ENCODE results near the gene FAM241B. TPM values are rescaled to one million over a fixed set of nuclear protein-coding genes. Genes with fewer than 3 reads are reported as not detected.

The FAM241B gene
- total and polyA plus RNA-seq, 9 donors: 0.13 to 0.66 (median 0.34) TPM

DNA sequence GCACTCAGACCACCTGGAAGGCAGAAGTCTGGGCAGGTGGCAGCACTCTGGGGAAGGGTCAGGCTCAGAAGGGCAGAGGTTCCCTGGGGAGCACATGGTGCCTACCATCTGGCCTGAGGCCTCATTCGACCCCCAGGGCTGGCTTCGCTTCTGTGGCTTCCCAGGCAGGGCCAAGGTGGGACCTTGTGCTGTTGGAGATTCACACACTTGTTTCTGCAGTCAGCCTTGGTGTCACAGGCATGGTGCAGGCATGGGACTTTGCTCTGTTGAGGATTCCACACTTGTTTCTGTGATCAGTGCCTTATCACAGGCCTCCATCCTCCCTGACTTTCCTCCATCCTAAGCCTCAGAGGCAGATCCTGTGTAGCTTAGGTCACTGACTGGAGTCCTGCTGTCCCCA lies 11.3 kb upstream of the FAM241B start:
- Histone ChIP-seq H3K27me3 (ENCODE audit: control insufficient read depth, insufficient read depth, low read length) (peaks cover 4% of the 10 kb centered on the region), H3K27ac (ENCODE audit: low read length) (no peak overlapping the region), H3K36me3 (ENCODE audit: control insufficient read depth, insufficient read depth, low read length) (no peaks in the 10 kb centered on the region), H3K9me3 (replicated peaks; ENCODE audit: control insufficient read depth, low read depth, low read length) (no peaks in the 10 kb centered on the region), H3K4me1 (ENCODE audit: control insufficient read depth, insufficient read depth, low read length) (no peaks in the 10 kb centered on the region), H3K4me3 (ENCODE audit: low read length) (no peak overlapping the region)
- 84% methylated on average over 2 of the region's 2 CpGs for WGBS (ENCODE audit: insufficient coverage)
- DNase-seq: no peak

DNA sequence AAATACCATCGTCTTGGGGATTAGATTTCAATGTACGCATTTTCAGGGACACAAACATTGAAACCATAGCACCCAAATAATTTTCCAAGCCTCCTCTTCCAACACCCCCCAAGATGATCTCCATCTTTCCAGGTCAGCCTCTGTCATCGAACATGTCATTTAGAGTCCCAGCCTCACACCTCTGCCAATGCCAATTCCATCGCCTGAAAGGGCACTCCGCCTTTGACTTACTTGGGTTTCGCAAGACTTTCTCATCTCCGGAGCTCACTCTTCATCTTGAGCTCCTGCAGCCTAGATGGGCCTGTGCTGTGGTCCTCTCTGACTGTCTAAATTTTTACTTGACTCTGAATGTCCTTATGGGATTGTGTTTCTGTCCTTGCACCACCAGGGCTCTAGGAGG lies 10.4 kb upstream of the FAM241B start:
- no peaks in the 10 kb centered on the region for H3K9me3 ChIP-seq (replicated peaks; ENCODE audit: control insufficient read depth, low read depth, low read length)
- H3K36me3 ChIP-seq (ENCODE audit: control insufficient read depth, insufficient read depth, low read length): no peaks in the 10 kb centered on the region
- WGBS (ENCODE audit: insufficient coverage): 88% methylated on average over 6 of the region's 7 CpGs
- H3K27me3 ChIP-seq (ENCODE audit: control insufficient read depth, insufficient read depth, low read length): peaks cover 2% of the 10 kb centered on the region
- DNase-seq: no peak
- H3K27ac ChIP-seq (ENCODE audit: low read length): no peak overlapping the region
- no peak overlapping the region for H3K4me3 ChIP-seq (ENCODE audit: low read length)
- no peaks in the 10 kb centered on the region for H3K4me1 ChIP-seq (ENCODE audit: control insufficient read depth, insufficient read depth, low read length)

DNA sequence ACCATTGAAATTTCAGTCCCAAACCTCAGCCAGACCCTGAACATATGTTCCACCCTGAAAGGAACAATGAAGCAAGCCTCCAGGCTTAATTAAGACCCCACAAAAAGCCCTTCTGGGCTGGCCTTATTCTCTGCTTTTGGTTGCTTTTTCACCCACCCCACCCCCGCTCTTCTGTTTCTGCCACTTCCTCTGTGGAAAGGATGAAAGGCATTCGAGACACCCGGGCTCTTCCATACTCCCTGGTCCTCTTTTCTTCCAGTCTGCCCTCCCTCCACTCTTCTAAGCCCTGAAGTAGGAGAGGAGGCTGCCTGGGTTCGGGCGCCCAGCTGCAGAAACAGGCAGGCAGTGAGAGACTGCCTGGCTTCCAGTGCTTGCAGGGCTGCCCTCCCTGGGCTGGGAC lies 9.4 kb upstream of the FAM241B start:
- H3K9me3 ChIP-seq (replicated peaks; ENCODE audit: control insufficient read depth, low read depth, low read length): no peaks in the 10 kb centered on the region
- no peak for DNase-seq
- 61% methylated on average over 3 of the region's 5 CpGs for WGBS (ENCODE audit: insufficient coverage)
- no peak overlapping the region for H3K27ac ChIP-seq (ENCODE audit: low read length)
- H3K36me3 ChIP-seq (ENCODE audit: control insufficient read depth, insufficient read depth, low read length): no peaks in the 10 kb centered on the region
- peaks cover 2% of the 10 kb centered on the region for H3K27me3 ChIP-seq (ENCODE audit: control insufficient read depth, insufficient read depth, low read length)
- H3K4me3 ChIP-seq (ENCODE audit: low read length): no peak overlapping the region
- no peaks in the 10 kb centered on the region for H3K4me1 ChIP-seq (ENCODE audit: control insufficient read depth, insufficient read depth, low read length)

DNA sequence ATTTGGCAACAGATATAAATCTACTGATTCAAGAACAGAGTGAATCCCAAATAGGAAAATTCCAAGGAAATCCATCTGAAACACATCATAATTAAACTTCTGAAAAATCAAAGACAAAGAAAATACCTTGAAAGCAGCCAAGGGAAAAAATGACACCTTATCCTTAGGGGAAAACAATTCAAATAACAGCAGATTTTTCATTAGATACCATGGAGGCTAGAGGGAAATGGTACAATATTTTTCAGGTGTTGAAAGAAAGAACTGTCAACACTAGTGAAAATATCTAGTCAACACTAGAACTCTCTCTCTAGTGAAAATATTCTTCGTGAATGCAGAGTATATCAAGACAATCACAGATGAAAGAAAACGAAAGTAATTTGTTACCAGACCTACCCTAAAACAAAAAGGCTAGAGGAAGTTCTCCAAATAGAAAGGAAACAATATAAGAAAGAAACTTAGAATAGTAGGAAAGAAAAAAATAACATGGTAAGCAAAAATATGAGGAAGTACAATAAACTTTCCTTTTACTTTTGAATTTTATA lies 5.7 kb upstream of the FAM241B start:
- no CpG with 5 or more reads among the region's 2 CpGs for WGBS (ENCODE audit: insufficient coverage)
- no peaks in the 10 kb centered on the region for H3K36me3 ChIP-seq (ENCODE audit: control insufficient read depth, insufficient read depth, low read length)

GRCh38 chr10:69626826-69627225 lies 3.2 kb upstream of the FAM241B start:
- Histone ChIP-seq H3K27me3 (ENCODE audit: control insufficient read depth, insufficient read depth, low read length) (peaks cover 35% of the 10 kb centered on the region), H3K27ac (ENCODE audit: low read length) (no peak overlapping the region), H3K4me3 (ENCODE audit: low read length) (no peak overlapping the region), H3K36me3 (ENCODE audit: control insufficient read depth, insufficient read depth, low read length) (no peaks in the 10 kb centered on the region), H3K9me3 (replicated peaks; ENCODE audit: control insufficient read depth, low read depth, low read length) (no peaks in the 10 kb centered on the region), H3K4me1 (ENCODE audit: control insufficient read depth, insufficient read depth, low read length) (peaks cover 2% of the 10 kb centered on the region)
- DNase-seq: no peak

More for the DNA sequence above, 5.7 kb upstream of the FAM241B start:
- Histone ChIP-seq H3K27ac (ENCODE audit: low read length) (no peak overlapping the region), H3K4me3 (ENCODE audit: low read length) (no peak overlapping the region), H3K9me3 (replicated peaks; ENCODE audit: control insufficient read depth, low read depth, low read length) (no peaks in the 10 kb centered on the region), H3K27me3 (ENCODE audit: control insufficient read depth, insufficient read depth, low read length) (peaks cover 12% of the 10 kb centered on the region), H3K4me1 (ENCODE audit: control insufficient read depth, insufficient read depth, low read length) (no peaks in the 10 kb centered on the region)
- DNase-seq: no peak

DNA sequence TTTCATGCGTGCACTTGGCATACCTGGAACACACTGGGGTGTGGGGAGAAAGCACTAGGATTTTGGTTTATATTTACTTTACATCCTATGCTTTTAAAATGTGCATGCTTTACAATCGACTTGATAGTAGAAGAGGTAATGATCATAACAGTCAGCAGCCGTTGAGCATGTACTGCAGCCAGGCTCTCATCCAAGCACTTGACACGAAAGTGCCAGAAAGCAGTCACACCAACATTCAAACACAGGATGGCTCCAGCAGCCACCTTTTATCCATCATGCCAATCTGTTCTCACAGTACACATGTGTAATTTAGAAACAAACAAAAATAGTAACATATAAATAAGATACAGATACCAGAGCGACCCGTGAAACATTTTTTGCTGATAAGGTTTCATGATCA lies 1.2 kb upstream of the FAM241B start:
- WGBS (ENCODE audit: insufficient coverage): no CpG with 5 or more reads among the region's 6 CpGs
- H3K27me3 ChIP-seq (ENCODE audit: control insufficient read depth, insufficient read depth, low read length): peaks cover 40% of the 10 kb centered on the region
- H3K4me1 ChIP-seq (ENCODE audit: control insufficient read depth, insufficient read depth, low read length): peaks cover 2% of the 10 kb centered on the region
- H3K36me3 ChIP-seq (ENCODE audit: control insufficient read depth, insufficient read depth, low read length): no peaks in the 10 kb centered on the region
- no peak overlapping the region for H3K4me3 ChIP-seq (ENCODE audit: low read length)
- no peaks in the 10 kb centered on the region for H3K9me3 ChIP-seq (replicated peaks; ENCODE audit: control insufficient read depth, low read depth, low read length)
- no peak for DNase-seq
- H3K27ac ChIP-seq (ENCODE audit: low read length): no peak overlapping the region

DNA sequence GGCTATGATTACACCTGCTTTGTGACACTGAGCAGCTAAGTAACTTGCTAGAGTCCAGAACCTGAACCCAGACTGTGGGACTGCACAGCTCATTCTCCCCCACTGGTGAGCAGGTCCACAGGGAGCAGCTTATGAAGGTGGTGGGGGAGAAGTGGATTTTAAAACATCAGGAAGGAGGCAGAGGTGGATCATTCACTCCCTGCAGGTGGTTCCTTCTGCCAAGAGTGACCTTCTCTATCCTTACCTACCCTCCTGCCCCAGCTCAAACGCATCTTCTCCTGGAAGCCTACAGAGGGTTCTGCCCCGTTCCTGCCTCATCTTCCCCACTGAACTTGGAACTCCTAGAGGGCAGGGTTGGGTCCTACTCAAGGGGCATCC lies 539 bp upstream of the FAM241B start:
- DNase-seq: no peak

GRCh38 chr10:69630651-69631400 lies 779 bp downstream of the FAM241B start:
- peaks cover 2% of the 10 kb centered on the region for H3K4me1 ChIP-seq (ENCODE audit: control insufficient read depth, insufficient read depth, low read length)
- H3K4me3 ChIP-seq (ENCODE audit: low read length): no peak overlapping the region
- DNase-seq: no peak
- H3K36me3 ChIP-seq (ENCODE audit: control insufficient read depth, insufficient read depth, low read length): no peaks in the 10 kb centered on the region
- 51% methylated on average over 18 of the region's 24 CpGs for WGBS (ENCODE audit: insufficient coverage)
- H3K9me3 ChIP-seq (replicated peaks; ENCODE audit: control insufficient read depth, low read depth, low read length): no peaks in the 10 kb centered on the region
- H3K27ac ChIP-seq (ENCODE audit: low read length): no peak overlapping the region
- H3K27me3 ChIP-seq (ENCODE audit: control insufficient read depth, insufficient read depth, low read length): peaks cover 42% of the 10 kb centered on the region

More for the DNA sequence above, 539 bp upstream of the FAM241B start:
- H3K4me1 ChIP-seq (ENCODE audit: control insufficient read depth, insufficient read depth, low read length): peaks cover 2% of the 10 kb centered on the region
- H3K9me3 ChIP-seq (replicated peaks; ENCODE audit: control insufficient read depth, low read depth, low read length): no peaks in the 10 kb centered on the region
- H3K36me3 ChIP-seq (ENCODE audit: control insufficient read depth, insufficient read depth, low read length): no peaks in the 10 kb centered on the region
- peaks cover 40% of the 10 kb centered on the region for H3K27me3 ChIP-seq (ENCODE audit: control insufficient read depth, insufficient read depth, low read length)
- H3K27ac ChIP-seq (ENCODE audit: low read length): no peak overlapping the region
- H3K4me3 ChIP-seq (ENCODE audit: low read length): no peak overlapping the region
- 78% methylated on average over 2 of the region's 2 CpGs for WGBS (ENCODE audit: insufficient coverage)

- DNase-seq: no peak
- Histone ChIP-seq H3K4me1 (ENCODE audit: control insufficient read depth, insufficient read depth, low read length) (peaks cover 2% of the 10 kb centered on the region), H3K27ac (ENCODE audit: low read length) (no peak overlapping the region), H3K9me3 (replicated peaks; ENCODE audit: control insufficient read depth, low read depth, low read length) (no peaks in the 10 kb centered on the region), H3K4me3 (ENCODE audit: low read length) (no peak overlapping the region), H3K27me3 (ENCODE audit: control insufficient read depth, insufficient read depth, low read length) (peaks cover 42% of the 10 kb centered on the region), H3K36me3 (ENCODE audit: control insufficient read depth, insufficient read depth, low read length) (no peaks in the 10 kb centered on the region)
- no CpG with 5 or more reads among the region's 7 CpGs for WGBS (ENCODE audit: insufficient coverage)
Measured at GRCh38 chr10:69631566-69631965, 1.5 kb downstream of the FAM241B start.

GRCh38 chr10:69632516-69633199 lies 2.6 kb downstream of the FAM241B start:
- DNase-seq: no peak
- 86% methylated on average over 5 of the region's 7 CpGs for WGBS (ENCODE audit: insufficient coverage)
- peaks cover 44% of the 10 kb centered on the region for H3K27me3 ChIP-seq (ENCODE audit: control insufficient read depth, insufficient read depth, low read length)
- H3K4me3 ChIP-seq (ENCODE audit: low read length): no peak overlapping the region
- peaks cover 2% of the 10 kb centered on the region for H3K4me1 ChIP-seq (ENCODE audit: control insufficient read depth, insufficient read depth, low read length)
- no peaks in the 10 kb centered on the region for H3K36me3 ChIP-seq (ENCODE audit: control insufficient read depth, insufficient read depth, low read length)
- no peak overlapping the region for H3K27ac ChIP-seq (ENCODE audit: low read length)
- H3K9me3 ChIP-seq (replicated peaks; ENCODE audit: control insufficient read depth, low read depth, low read length): no peaks in the 10 kb centered on the region
